OCI-LY7 (cell line): Measurements from ENCODE around the gene FGGY. TPM values are rescaled to one million over a fixed set of nuclear protein-coding genes. Genes with fewer than 3 reads are reported as not detected.

ENCODE experiments used
- BruUV-seq: library from RNA; stranded (reverse); fragments of 400-500 nt; replicated peaks from 2 replicates; lab custom pipeline; 2021; lab: Mats Ljungman, UMichigan
- CTCF ChIA-PET: fragments of 300-600 bp; sonication (Branson Sonifier 250); formaldehyde crosslinking; loops from one replicate; lab custom pipeline; 2022; ENCODE audit warnings: antibody characterized with exemption; ENCODE audit not compliant: unreplicated experiment; lab: Charles Lee
- POLR2A ChIA-PET: fragments of 300-600 bp; sonication (Branson Sonifier 250); formaldehyde crosslinking; loops from one replicate; lab custom pipeline; 2022; ENCODE audit warnings: antibody characterized with exemption; lab: Charles Lee
- DNase-seq: peaks from one replicate; pipeline ENCODE4 v3.0.0-alpha.2; 2015; ENCODE audit warnings: low spot score
- H2AFZ ChIP-seq: fragments of 200-600 bp; sonication (generic), shearing (Covaris generic); 2 replicates; pipeline ENCODE4 v1.6.1; 2014; ENCODE audit warnings: mild to moderate bottlenecking, antibody characterized with exemption, low read length, moderate library complexity
- H3K27ac ChIP-seq: fragments of 200-600 bp; sonication (generic); 2 replicates; pipeline ENCODE4 v1.5.1; 2014; ENCODE audit warnings: mixed run types, low read depth, mild to moderate bottlenecking, moderate library complexity, low read length, inconsistent platforms; ENCODE audit not compliant: poor library complexity, severe bottlenecking
- H3K36me3 ChIP-seq: fragments of 200-600 bp; sonication (generic); 2 replicates; pipeline ENCODE4 v1.6.1; 2014; ENCODE audit warnings: mild to moderate bottlenecking, antibody characterized with exemption, low read length, moderate library complexity, mixed read lengths; ENCODE audit not compliant: insufficient read depth
- H3K4me1 ChIP-seq: fragments of 200-600 bp; sonication (generic); 2 replicates; pipeline ENCODE4 v1.5.1; 2014; ENCODE audit warnings: mild to moderate bottlenecking, low read length; ENCODE audit not compliant: insufficient read depth, poor library complexity, severe bottlenecking
- H3K4me2 ChIP-seq: fragments of 200-600 bp; sonication (generic); 2 replicates; pipeline ENCODE4 v1.6.1; 2014; ENCODE audit warnings: mild to moderate bottlenecking, low read length
- H3K4me3 ChIP-seq: fragments of 200-600 bp; sonication (generic); 2 replicates; pipeline ENCODE4 v1.5.1; 2014; ENCODE audit warnings: mild to moderate bottlenecking, low read depth, low read length; ENCODE audit not compliant: poor library complexity, severe bottlenecking
- H3K79me2 ChIP-seq: fragments of 200-600 bp; sonication (generic); 2 replicates; pipeline ENCODE4 v1.6.1; 2016; ENCODE audit warnings: low read depth, mild to moderate bottlenecking, low read length, moderate library complexity, mixed read lengths; ENCODE audit not compliant: insufficient read depth
- H3K9me2 ChIP-seq: fragments of 200-600 bp; sonication (generic); 2 replicates; pipeline ENCODE4 v1.6.1; 2016; ENCODE audit warnings: mild to moderate bottlenecking, low read length, mixed read lengths; ENCODE audit not compliant: insufficient read depth
- H3K9me3 ChIP-seq: fragments of 200-600 bp; sonication (generic); 2 replicates; pipeline ENCODE4 v1.6.1; 2014; ENCODE audit warnings: mild to moderate bottlenecking, mixed run types, low read length, mixed read lengths
- H4K20me1 ChIP-seq: fragments of 200-600 bp; sonication (generic); 2 replicates; pipeline ENCODE4 v1.6.1; 2014; ENCODE audit warnings: mild to moderate bottlenecking, antibody characterized with exemption, low read length, moderate library complexity, mixed read lengths; ENCODE audit not compliant: insufficient read depth
- CTCF ChIP-seq: fragments of 200-600 bp; sonication (generic); conservative IDR thresholded peaks from 2 replicates; pipeline ENCODE4 v1.5.1; 2014; ENCODE audit warnings: mild to moderate bottlenecking, antibody characterized with exemption, low read length, moderate library complexity, mixed read lengths
- EZH2phosphoT487 ChIP-seq: fragments of 200-600 bp; sonication (generic); IDR thresholded peaks from 2 replicates; pipeline ENCODE4 v1.6.1; 2018; ENCODE audit warnings: low read depth, borderline replicate concordance, mild to moderate bottlenecking, mixed run types, antibody characterized with exemption, low read length, moderate library complexity, mixed read lengths
- intact Hi-C: fragments of 100-400 bp; cut with micrococcal nuclease; formaldehyde crosslinking; loops from one replicate; pipeline ENCODE4 v1.10.0; 2022; ENCODE audit not compliant: unreplicated experiment
- total RNA-seq, 2 experiments: library from RNA; depleted of rRNA in 1 of 2; stranded (reverse); fragments of >200 nt in 1 of 2; shearing (Covaris generic) in 1 of 2; gene quantifications; 2 replicates each; pipeline ENCODE4 v1.2.3, GENCODE V29; 2014 to 2022

FGGY gene
- total RNA-seq, 2 experiments from 2014 or later = 0.63 to 4.5 TPM

- H3K27ac ChIP-seq = no peak overlapping the region
- H3K9me2 ChIP-seq = no peaks in the 10 kb centered on the region
- no peak overlapping the region for H2AFZ ChIP-seq
- H3K4me2 ChIP-seq = no peak overlapping the region
- H4K20me1 ChIP-seq = no peaks in the 10 kb centered on the region
- no peak overlapping the region for H3K4me3 ChIP-seq
- BruUV-seq = no TSS peak
- H3K9me3 ChIP-seq = no peaks in the 10 kb centered on the region
- CTCF ChIA-PET = no interaction called here
- TF ChIP-seq EZH2phosphoT487 (no peak), CTCF (no peak)
- POLR2A ChIA-PET = no interaction called here
- no peaks in the 10 kb centered on the region for H3K36me3 ChIP-seq
- intact Hi-C loops = no loop called here
- no peak for DNase-seq
- H3K79me2 ChIP-seq = no peaks in the 10 kb centered on the region
- H3K4me1 ChIP-seq = no peaks in the 10 kb centered on the region
These were observed 139.7 kb downstream of the FGGY start for GRCh38 chr1:59436637-59437036.

GRCh38 chr1:59438058-59438560, 141.2 kb downstream of the FGGY start:
- Histone ChIP-seq H3K9me2 (no peaks in the 10 kb centered on the region), H3K9me3 (no peaks in the 10 kb centered on the region), H3K79me2 (no peaks in the 10 kb centered on the region), H3K4me1 (no peaks in the 10 kb centered on the region), H3K4me3 (no peak overlapping the region), H2AFZ (no peak overlapping the region), H4K20me1 (no peaks in the 10 kb centered on the region), H3K4me2 (no peak overlapping the region), H3K36me3 (no peaks in the 10 kb centered on the region), H3K27ac (no peak overlapping the region)
- ChIA-PET CTCF (no interaction called here), POLR2A (no interaction called here)
- intact Hi-C loops = no loop called here
- TF ChIP-seq CTCF = no peak
- TF ChIP-seq EZH2phosphoT487 = no peak
- no peak for DNase-seq
- BruUV-seq = no TSS peak

GRCh38 chr1:59442492-59442891, 145.6 kb downstream of the FGGY start:
- H3K36me3 ChIP-seq = no peaks in the 10 kb centered on the region
- CTCF ChIA-PET = no interaction called here
- H3K9me2 ChIP-seq = no peaks in the 10 kb centered on the region
- no peak overlapping the region for H2AFZ ChIP-seq
- POLR2A ChIA-PET = no interaction called here
- no peaks in the 10 kb centered on the region for H3K4me1 ChIP-seq
- TF ChIP-seq CTCF = no peak
- TF ChIP-seq EZH2phosphoT487 = no peak
- H3K27ac ChIP-seq = no peak overlapping the region
- no peaks in the 10 kb centered on the region for H4K20me1 ChIP-seq
- no peak overlapping the region for H3K4me2 ChIP-seq
- H3K79me2 ChIP-seq = no peaks in the 10 kb centered on the region
- intact Hi-C loops = no loop called here
- H3K9me3 ChIP-seq = no peaks in the 10 kb centered on the region
- no peak overlapping the region for H3K4me3 ChIP-seq
- BruUV-seq = no TSS peak
- DNase-seq = no peak
